GM20431 (cell line): ENCODE data around the gene TLR7.

Experiments
- in situ Hi-C: fragments of 300-500 bp; cut with MseI, MboI; formaldehyde crosslinking; loops from one replicate; pipeline ENCODE4 v1.15.0; 2020; ENCODE audit warnings: low sequenced_read_pairs; ENCODE audit not compliant: unreplicated experiment

The TLR7 gene

GRCh38 chrX:12866451-12867377 lies at the start of gene TLR7:
TLR7 (plus strand) TSS chrX:12867072; CDS start chrX:12867579, 507 bp downstream.
- in situ Hi-C loops, result no loop called here

GRCh38 chrX:12817528-12817927 lies 49.3 kb upstream of the TLR7 start:
- in situ Hi-C loops, result loop anchor here (10.0 kb wide), 1 partner anchor 77 kb away; no protein-coding TSS in a partner anchor

- in situ Hi-C loops, result loop anchor here (10.0 kb wide), 1 partner anchor 76 kb away; no protein-coding TSS in a partner anchor
Measured at GRCh38 chrX:12819222-12819621, 47.6 kb upstream of the TLR7 start.

GRCh38 chrX:12820737-12821136 lies 46.1 kb upstream of the TLR7 start:
- in situ Hi-C loops, result no loop called here

- in situ Hi-C loops, result no loop called here
Measured at GRCh38 chrX:12824944-12825343, 41.9 kb upstream of the TLR7 start.

GRCh38 chrX:12825801-12826200 lies 41.1 kb upstream of the TLR7 start:
- in situ Hi-C loops, result no loop called here

- in situ Hi-C loops, result no loop called here
Measured at GRCh38 chrX:12843061-12843667, 23.7 kb upstream of the TLR7 start.

- in situ Hi-C loops, result no loop called here
Measured at GRCh38 chrX:12843668-12844279, 23.1 kb upstream of the TLR7 start.

- in situ Hi-C loops, result no loop called here
Measured at GRCh38 chrX:12844319-12844718, 22.6 kb upstream of the TLR7 start.

- in situ Hi-C loops, result no loop called here
Measured at GRCh38 chrX:12865359-12865758, 1.5 kb upstream of the TLR7 start.

GRCh38 chrX:12867685-12868084 lies 813 bp downstream of the TLR7 start:
- in situ Hi-C loops, result no loop called here

GRCh38 chrX:12868747-12869146 lies 1.9 kb downstream of the TLR7 start:
- in situ Hi-C loops, result no loop called here

GRCh38 chrX:12871257-12871656 lies 4.4 kb downstream of the TLR7 start:
- in situ Hi-C loops, result no loop called here

- in situ Hi-C loops, result no loop called here
Measured at GRCh38 chrX:12872741-12873140, 5.9 kb downstream of the TLR7 start.

- in situ Hi-C loops, result no loop called here
Measured at GRCh38 chrX:12874581-12874980, 7.7 kb downstream of the TLR7 start.

- in situ Hi-C loops, result no loop called here
Measured at GRCh38 chrX:12877386-12877785, 10.5 kb downstream of the TLR7 start.

- in situ Hi-C loops, result no loop called here
Measured at GRCh38 chrX:12878536-12878935, 11.7 kb downstream of the TLR7 start.

GRCh38 chrX:12881914-12882313 lies 15.0 kb downstream of the TLR7 start:
- in situ Hi-C loops, result no loop called here

GRCh38 chrX:12885508-12885907 lies 18.6 kb downstream of the TLR7 start:
- in situ Hi-C loops, result no loop called here

- in situ Hi-C loops, result no loop called here
Measured at GRCh38 chrX:12886545-12886944, 19.7 kb downstream of the TLR7 start.

GRCh38 chrX:12887141-12887540 lies 20.3 kb downstream of the TLR7 start:
- in situ Hi-C loops, result no loop called here
